Measurements from ENCODE around the gene FAM114A1.

Gene FAM114A1

GRCh38 chr4:38842994-38843393 lies 24.6 kb upstream of the FAM114A1 start:
- Mint-ChIP-seq H3K36me3 (ENCODE audit: low read depth) (no peaks in the 10 kb centered on the region), H3K4me3 (no peak overlapping the region), H3K27ac (no peak overlapping the region), H3K27me3 (no peaks in the 10 kb centered on the region), H3K4me1 (peaks cover 7% of the 10 kb centered on the region), H3K9me3 (peaks cover 8% of the 10 kb centered on the region)
- ATAC-seq (no peak), DNase-seq (no peak)

GRCh38 chr4:38846015-38846414 lies 21.6 kb upstream of the FAM114A1 start:
- Mint-ChIP-seq H3K27me3 (no peaks in the 10 kb centered on the region), H3K9me3 (peaks cover 14% of the 10 kb centered on the region), H3K4me1 (no peaks in the 10 kb centered on the region), H3K4me3 (no peak overlapping the region), H3K27ac (no peak overlapping the region), H3K36me3 (ENCODE audit: low read depth) (peaks cover 4% of the 10 kb centered on the region)
- no peak for ATAC-seq
- no peak for DNase-seq

- Mint-ChIP-seq H3K4me3 (peak overlapping the region; percentile 80), H3K9me3 (no peaks in the 10 kb centered on the region), H3K27me3 (no peaks in the 10 kb centered on the region), H3K27ac (peak overlapping the region; percentile 79), H3K4me1 (peaks cover 39% of the 10 kb centered on the region), H3K36me3 (ENCODE audit: low read depth) (no peaks in the 10 kb centered on the region)
- ATAC-seq, result no peak
- no peak for DNase-seq
Measured at GRCh38 chr4:38855466-38855865, 12.1 kb upstream of the FAM114A1 start.

- Mint-ChIP-seq H3K27me3 (no peaks in the 10 kb centered on the region), H3K36me3 (ENCODE audit: low read depth) (no peaks in the 10 kb centered on the region), H3K27ac (peak overlapping the region; percentile 79), H3K9me3 (no peaks in the 10 kb centered on the region), H3K4me1 (peaks cover 43% of the 10 kb centered on the region), H3K4me3 (peak overlapping the region; percentile 80)
- ATAC-seq (no peak), DNase-seq (no peak)
Measured at GRCh38 chr4:38856046-38856445, 11.6 kb upstream of the FAM114A1 start.

- Mint-ChIP-seq H3K36me3 (ENCODE audit: low read depth) (no peaks in the 10 kb centered on the region), H3K4me3 (peak within 1 kb of the TSS; percentile 80), H3K9me3 (no peaks in the 10 kb centered on the region), H3K27me3 (no peaks in the 10 kb centered on the region), H3K4me1 (peaks cover 40% of the 10 kb centered on the region), H3K27ac (peak within 1 kb of the TSS; percentile 79)
- peak; percentile 37 for ATAC-seq
- peak; percentile 72 for DNase-seq
Measured at GRCh38 chr4:38856524-38857337, 10.9 kb upstream of the FAM114A1 start, which contains the start of gene TLR6. Gene TLR6, minus strand, starts transcription at chr4:38856817. Its CDS starts 27,344 bp downstream, at chr4:38829473.

GRCh38 chr4:38857354-38858096 lies 10.1 kb upstream of the FAM114A1 start:
- Mint-ChIP-seq H3K4me1 (peaks cover 40% of the 10 kb centered on the region), H3K27ac (peak overlapping the region; percentile 79), H3K9me3 (no peaks in the 10 kb centered on the region), H3K27me3 (no peaks in the 10 kb centered on the region), H3K36me3 (ENCODE audit: low read depth) (no peaks in the 10 kb centered on the region), H3K4me3 (peak overlapping the region; percentile 80)
- ATAC-seq, result peak; percentile 89
- DNase-seq, result peak; percentile 45

- peaks cover 2% of the 10 kb centered on the region for H3K27me3 Mint-ChIP-seq
- H3K27ac Mint-ChIP-seq, result peak overlapping the region; percentile 79
- H3K36me3 Mint-ChIP-seq (ENCODE audit: low read depth), result no peaks in the 10 kb centered on the region
- H3K9me3 Mint-ChIP-seq, result no peaks in the 10 kb centered on the region
- DNase-seq (no peak), ATAC-seq (no peak)
- H3K4me1 Mint-ChIP-seq, result peaks cover 40% of the 10 kb centered on the region
- H3K4me3 Mint-ChIP-seq, result peak overlapping the region; percentile 80
Measured at GRCh38 chr4:38858097-38858420, 9.5 kb upstream of the FAM114A1 start.

- no peak for ATAC-seq
- H3K27me3 Mint-ChIP-seq, result peaks cover 6% of the 10 kb centered on the region
- H3K4me1 Mint-ChIP-seq, result peaks cover 40% of the 10 kb centered on the region
- no peak for DNase-seq
- H3K27ac Mint-ChIP-seq, result no peak overlapping the region
- H3K4me3 Mint-ChIP-seq, result no peak overlapping the region
- H3K9me3 Mint-ChIP-seq, result no peaks in the 10 kb centered on the region
- H3K36me3 Mint-ChIP-seq (ENCODE audit: low read depth), result no peaks in the 10 kb centered on the region
Measured at GRCh38 chr4:38859501-38859900, 8.1 kb upstream of the FAM114A1 start.

GRCh38 chr4:38860788-38861424 lies 6.7 kb upstream of the FAM114A1 start:
- Mint-ChIP-seq H3K9me3 (no peaks in the 10 kb centered on the region), H3K4me1 (peaks cover 40% of the 10 kb centered on the region), H3K36me3 (ENCODE audit: low read depth) (no peaks in the 10 kb centered on the region), H3K27ac (no peak overlapping the region), H3K27me3 (peaks cover 7% of the 10 kb centered on the region), H3K4me3 (no peak overlapping the region)
- peak; percentile 67 for DNase-seq
- peak; percentile 60 for ATAC-seq

GRCh38 chr4:38861791-38862190 lies 5.8 kb upstream of the FAM114A1 start:
- Mint-ChIP-seq H3K36me3 (ENCODE audit: low read depth) (no peaks in the 10 kb centered on the region), H3K9me3 (no peaks in the 10 kb centered on the region), H3K4me3 (no peak overlapping the region), H3K4me1 (peaks cover 31% of the 10 kb centered on the region), H3K27ac (no peak overlapping the region), H3K27me3 (peaks cover 7% of the 10 kb centered on the region)
- no peak for DNase-seq
- no peak for ATAC-seq

- ATAC-seq (peak; percentile 29), DNase-seq (no peak)
- no peak overlapping the region for H3K4me3 Mint-ChIP-seq
- H3K4me1 Mint-ChIP-seq, result peaks cover 14% of the 10 kb centered on the region
- no peaks in the 10 kb centered on the region for H3K36me3 Mint-ChIP-seq (ENCODE audit: low read depth)
- peaks cover 23% of the 10 kb centered on the region for H3K27me3 Mint-ChIP-seq
- no peaks in the 10 kb centered on the region for H3K9me3 Mint-ChIP-seq
- no peak overlapping the region for H3K27ac Mint-ChIP-seq
Measured at GRCh38 chr4:38865445-38865844, 2.2 kb upstream of the FAM114A1 start.

GRCh38 chr4:38866973-38867477 lies 581 bp upstream of the FAM114A1 start:
- no peak for ATAC-seq
- Mint-ChIP-seq H3K27me3 (peaks cover 23% of the 10 kb centered on the region), H3K36me3 (ENCODE audit: low read depth) (no peaks in the 10 kb centered on the region), H3K27ac (peak overlapping the region; percentile 24), H3K4me3 (peak overlapping the region; percentile 71), H3K4me1 (peaks cover 10% of the 10 kb centered on the region), H3K9me3 (no peaks in the 10 kb centered on the region)
- DNase-seq, result no peak

- Mint-ChIP-seq H3K9me3 (no peaks in the 10 kb centered on the region), H3K27ac (no peak overlapping the region), H3K27me3 (peaks cover 21% of the 10 kb centered on the region), H3K36me3 (ENCODE audit: low read depth) (no peaks in the 10 kb centered on the region), H3K4me1 (peaks cover 10% of the 10 kb centered on the region), H3K4me3 (peak overlapping the region; percentile 56)
- DNase-seq, result no peak
- ATAC-seq, result peak; percentile 20
Measured at GRCh38 chr4:38868059-38868960, 704 bp downstream of the FAM114A1 start.

GRCh38 chr4:38869511-38869910 lies 1.9 kb downstream of the FAM114A1 start:
- no peak overlapping the region for H3K4me3 Mint-ChIP-seq
- H3K27me3 Mint-ChIP-seq, result peaks cover 18% of the 10 kb centered on the region
- no peaks in the 10 kb centered on the region for H3K9me3 Mint-ChIP-seq
- no peaks in the 10 kb centered on the region for H3K36me3 Mint-ChIP-seq (ENCODE audit: low read depth)
- peaks cover 10% of the 10 kb centered on the region for H3K4me1 Mint-ChIP-seq
- ATAC-seq (no peak), DNase-seq (no peak)
- H3K27ac Mint-ChIP-seq, result no peak overlapping the region

Measured in activated naive CD8-positive, alpha-beta T cell treated with anti-CD3 and anti-CD28 coated beads, Interleukin-2, amount 50 U/mL, for 24 hours (primary cell).